ENCODE results near the gene PAPLN. TPM values are rescaled to one million over a fixed set of nuclear protein-coding genes. Genes with fewer than 3 reads are reported as not detected.
A peak's percentile ranks its signal among the peaks of the same experiment; 100 is the strongest.

Gene PAPLN
- polyA plus RNA-seq, 3 donors, result 0.58 to 2.8 (median 0.73) TPM

GRCh38 chr14:73220634-73221033, 16.7 kb upstream of the PAPLN start:
- Histone ChIP-seq H3K4me1 (ENCODE audit: control insufficient read depth in 1 of 2, insufficient read depth in 2 of 2, low read length in 2 of 2) (no peaks in the 10 kb centered on the region), H3K27me3 (ENCODE audit: control insufficient read depth in 2 of 2, insufficient read depth in 2 of 2, low read length in 2 of 2) (no peaks in the 10 kb centered on the region), H3K27ac (ENCODE audit: low read depth in 1 of 2, low read length in 2 of 2) (no peak overlapping the region), H2AFZ (ENCODE audit: insufficient read depth, low read depth, low read length, poor library complexity, severe bottlenecking) (no peak overlapping the region), H3K9me3 (replicated peaks in 1 of 2; ENCODE audit: control insufficient read depth in 1 of 2, insufficient read depth in 1 of 2, low read length in 2 of 2) (no peaks in the 10 kb centered on the region), H4K20me1 (ENCODE audit: insufficient read depth, low read length) (peaks cover 95% of the 10 kb centered on the region), H3K9ac (ENCODE audit: insufficient read depth, low read length, poor library complexity, severe bottlenecking) (no peak overlapping the region), H3K4me2 (replicated peaks; ENCODE audit: extremely low read depth, low read length, poor library complexity, severe bottlenecking) (no peak overlapping the region), H3K36me3 (replicated peaks in 1 of 2; ENCODE audit: control insufficient read depth in 1 of 2, insufficient read depth in 2 of 2, low read length in 2 of 2) (peaks cover 87 to 100% of the 10 kb centered on the region in 2 donors), H3K79me2 (ENCODE audit: insufficient read depth, low read length) (peaks cover 3% of the 10 kb centered on the region), H3K4me3 (replicated peaks in 1 of 3; ENCODE audit: low read depth in 2 of 3, low read length in 3 of 3) (no peak overlapping the region)
- intact Hi-C loops (cut with micrococcal nuclease), result no loop called here
- no peak overlapping the region for H3K27ac Mint-ChIP-seq
- no peaks in the 10 kb centered on the region for H3K4me1 Mint-ChIP-seq
- no peaks in the 10 kb centered on the region for H3K9me3 Mint-ChIP-seq
- peaks cover 86 to 96% of the 10 kb centered on the region in 2 donors for H3K36me3 Mint-ChIP-seq
- H3K27me3 Mint-ChIP-seq (ENCODE audit: low read depth in 3 of 3), result no peaks in the 10 kb centered on the region
- DNase-seq, result no peak
- no peak overlapping the region for H3K4me3 Mint-ChIP-seq
- TF ChIP-seq CTCF (IDR thresholded peaks at IDR 0.05), result no peak
- WGBS (ENCODE audit: insufficient coverage), result 100% methylated on average over 3 of the region's 5 CpGs

- intact Hi-C loops (cut with micrococcal nuclease), result no loop called here
- Histone ChIP-seq H3K27ac (ENCODE audit: low read depth in 1 of 2, low read length in 2 of 2) (no peak overlapping the region), H3K9ac (ENCODE audit: insufficient read depth, low read length, poor library complexity, severe bottlenecking) (no peak overlapping the region), H2AFZ (ENCODE audit: insufficient read depth, low read depth, low read length, poor library complexity, severe bottlenecking) (no peak overlapping the region), H3K4me3 (replicated peaks in 1 of 3; ENCODE audit: low read depth in 2 of 3, low read length in 3 of 3) (no peak overlapping the region), H3K27me3 (ENCODE audit: control insufficient read depth in 2 of 2, insufficient read depth in 2 of 2, low read length in 2 of 2) (no peaks in the 10 kb centered on the region), H3K9me3 (replicated peaks in 1 of 2; ENCODE audit: control insufficient read depth in 1 of 2, insufficient read depth in 1 of 2, low read length in 2 of 2) (no peaks in the 10 kb centered on the region), H3K4me1 (ENCODE audit: control insufficient read depth in 1 of 2, insufficient read depth in 2 of 2, low read length in 2 of 2) (no peaks in the 10 kb centered on the region), H3K36me3 (replicated peaks in 1 of 2; ENCODE audit: control insufficient read depth in 1 of 2, insufficient read depth in 2 of 2, low read length in 2 of 2) (peaks cover 84 to 99% of the 10 kb centered on the region in 2 donors), H3K79me2 (ENCODE audit: insufficient read depth, low read length) (peaks cover 3% of the 10 kb centered on the region), H4K20me1 (ENCODE audit: insufficient read depth, low read length) (peaks cover 93% of the 10 kb centered on the region), H3K4me2 (replicated peaks; ENCODE audit: extremely low read depth, low read length, poor library complexity, severe bottlenecking) (no peak overlapping the region)
- DNase-seq, result no peak
- Mint-ChIP-seq H3K36me3 (peaks cover 86 to 96% of the 10 kb centered on the region in 2 donors), H3K4me1 (no peaks in the 10 kb centered on the region), H3K9me3 (no peaks in the 10 kb centered on the region), H3K27me3 (ENCODE audit: low read depth in 3 of 3) (no peaks in the 10 kb centered on the region), H3K4me3 (no peak overlapping the region), H3K27ac (peak overlapping the region in 2 of 7 donors; percentile 11 to 33)
- no peak for TF ChIP-seq CTCF (IDR thresholded peaks at IDR 0.05)
- no CpG with 5 or more reads among the region's 2 CpGs for WGBS (ENCODE audit: insufficient coverage)
Measured at GRCh38 chr14:73221945-73222344, 15.4 kb upstream of the PAPLN start.
